ENCODE measurements around the gene HDAC9.
"Not testable (repeated sequence)": the region's sequence is repeated elsewhere in the genome, so short reads cannot be mapped to it uniquely, and the experiment has no call there.

HDAC9 gene

GRCh38 chr7:18666107-18666728, 170.7 kb downstream of the HDAC9 start:
- DNase-seq = peak; percentile 94

DNA sequence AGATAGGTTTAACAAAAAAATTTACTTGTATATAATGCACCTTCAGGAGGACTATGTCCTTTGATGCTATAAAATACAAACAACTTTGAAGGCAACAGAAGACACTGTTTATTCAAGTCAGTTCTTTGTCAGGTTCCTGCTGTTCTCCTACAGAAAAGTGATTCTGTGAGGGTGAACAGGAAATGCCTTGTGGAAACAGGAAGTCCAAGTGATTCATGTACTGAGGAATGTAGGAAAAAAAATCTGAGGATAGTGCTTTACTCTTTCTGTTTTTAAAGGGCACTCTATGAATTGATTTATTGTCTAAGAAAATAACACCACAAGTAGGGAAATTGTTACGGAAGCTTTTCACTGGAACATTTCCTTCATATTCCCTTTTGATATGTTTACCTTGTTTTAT, 171.9 kb downstream of the HDAC9 start:
- peak; percentile 76 for DNase-seq

DNA sequence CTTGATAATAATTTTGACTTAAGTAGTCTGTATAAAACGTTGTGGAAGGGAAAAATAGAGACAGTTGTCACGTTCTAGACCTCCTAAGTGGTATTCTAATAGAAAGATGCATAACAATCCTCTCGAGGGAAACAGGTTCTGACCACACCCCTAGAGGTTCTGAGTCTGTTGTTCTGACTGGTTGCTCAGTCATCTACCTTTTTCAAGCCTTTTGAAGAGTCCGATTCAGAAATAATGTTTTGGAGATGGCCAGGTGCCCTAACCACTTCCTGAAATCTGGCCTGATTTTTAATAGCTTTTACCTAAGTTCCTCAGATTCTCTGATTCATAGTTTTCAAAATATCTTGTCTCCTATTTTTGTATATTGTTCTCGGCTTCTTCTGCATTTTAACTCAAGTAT, 175.6 kb downstream of the HDAC9 start:
- DNase-seq = no peak

DNA sequence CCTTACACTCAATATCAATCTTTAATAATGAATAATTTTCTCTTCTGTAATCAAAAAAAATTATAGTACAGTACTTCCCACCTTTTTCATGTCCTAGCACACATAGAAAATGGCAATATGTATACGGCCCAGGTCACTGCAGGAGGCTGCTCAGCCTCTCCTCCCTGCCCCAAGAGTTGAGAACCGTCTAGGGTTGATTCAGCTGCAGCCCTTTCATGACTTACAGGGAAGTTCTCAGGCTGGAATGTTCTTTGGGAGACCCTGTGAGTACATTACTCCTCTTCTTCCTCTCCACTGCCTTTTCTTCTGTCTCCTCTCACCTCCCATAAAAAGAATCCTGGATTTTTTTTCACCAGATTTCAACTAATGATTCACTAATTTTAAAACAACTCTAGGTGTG, 180.0 kb downstream of the HDAC9 start:
- no peak for DNase-seq

GRCh38 chr7:18679261-18679660, 183.7 kb downstream of the HDAC9 start:
- DNase-seq = no peak

DNA sequence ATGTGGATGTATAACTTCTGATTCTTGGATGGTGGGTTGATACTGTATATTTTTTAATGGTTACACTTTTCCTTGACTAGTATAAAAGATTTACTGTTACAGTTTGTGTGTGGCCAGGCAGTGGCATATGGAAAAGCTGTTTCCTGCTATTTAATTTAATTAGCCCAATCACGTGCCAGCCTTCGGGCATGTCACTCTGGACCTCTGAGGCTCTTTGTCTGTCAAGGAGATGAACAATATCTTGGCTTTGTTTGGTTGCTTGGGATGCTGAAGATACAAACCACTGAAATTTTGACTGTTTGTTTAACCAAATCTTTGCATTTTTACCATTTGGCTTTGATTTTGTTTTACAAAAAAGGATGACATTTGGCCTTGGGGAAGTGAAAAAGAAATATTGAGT, 185.0 kb downstream of the HDAC9 start:
- DNase-seq = no peak

GRCh38 chr7:18684916-18685315, 189.4 kb downstream of the HDAC9 start:
- DNase-seq = no peak

DNA sequence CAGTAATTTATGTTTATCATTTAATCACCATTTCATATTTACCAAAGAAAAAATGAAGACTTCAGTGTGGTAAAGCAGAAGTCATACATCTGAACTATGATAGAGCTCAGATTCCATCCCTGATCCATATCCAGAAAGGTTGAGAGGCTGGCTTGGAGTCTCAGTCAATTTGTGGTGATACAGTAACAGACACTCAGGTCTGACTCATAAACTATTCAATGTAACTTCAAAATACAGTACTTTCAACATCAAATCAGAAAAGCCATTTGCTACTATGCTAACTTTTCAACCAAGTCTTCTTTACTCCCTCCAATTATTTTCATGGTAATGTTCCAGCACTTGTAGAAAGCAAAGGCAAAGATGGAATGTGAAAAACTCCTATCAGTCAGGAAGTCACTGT, 190.4 kb downstream of the HDAC9 start:
- no peak for DNase-seq

DNA sequence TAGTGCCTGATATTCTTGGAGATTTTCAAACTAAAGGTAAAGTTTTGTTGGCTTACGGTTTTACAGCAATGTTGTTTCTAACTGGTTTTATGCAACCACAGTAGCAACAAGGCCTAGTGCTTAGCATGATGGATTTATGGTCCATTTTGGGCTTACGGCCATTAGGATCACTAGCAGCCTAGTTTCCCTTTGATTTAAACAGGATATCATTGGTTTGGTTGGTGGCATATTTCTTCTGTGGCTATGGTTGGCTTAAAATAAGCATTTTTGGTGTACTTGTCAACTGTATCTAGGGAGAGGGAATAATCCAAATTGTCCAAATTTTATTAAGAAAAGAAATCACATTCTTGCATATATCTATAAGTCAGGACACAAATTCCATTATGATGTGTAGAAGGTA, 194.0 kb downstream of the HDAC9 start:
- no peak for DNase-seq

- DNase-seq = peak; percentile 78
Observed at GRCh38 chr7:18693406-18693805, 197.9 kb downstream of the HDAC9 start.

DNA sequence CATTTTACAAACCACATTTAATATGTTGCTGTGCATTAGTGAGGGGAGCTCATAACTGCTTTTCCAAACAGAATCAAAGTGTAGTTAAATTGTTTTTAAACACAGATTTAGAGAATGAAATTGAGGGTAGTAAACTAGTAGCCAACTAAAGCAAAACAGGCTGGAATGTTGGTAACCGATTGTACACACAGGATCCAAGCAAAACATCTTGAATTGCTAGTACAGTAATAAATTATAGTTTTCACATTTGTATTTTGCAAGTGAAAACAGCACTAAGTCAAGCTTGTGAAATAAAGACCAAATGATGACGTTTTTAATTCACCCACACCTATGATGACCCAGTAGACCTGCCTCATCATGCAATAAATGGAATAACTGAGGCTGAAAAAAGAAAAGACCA, 198.3 kb downstream of the HDAC9 start:
- DNase-seq = no peak

DNA sequence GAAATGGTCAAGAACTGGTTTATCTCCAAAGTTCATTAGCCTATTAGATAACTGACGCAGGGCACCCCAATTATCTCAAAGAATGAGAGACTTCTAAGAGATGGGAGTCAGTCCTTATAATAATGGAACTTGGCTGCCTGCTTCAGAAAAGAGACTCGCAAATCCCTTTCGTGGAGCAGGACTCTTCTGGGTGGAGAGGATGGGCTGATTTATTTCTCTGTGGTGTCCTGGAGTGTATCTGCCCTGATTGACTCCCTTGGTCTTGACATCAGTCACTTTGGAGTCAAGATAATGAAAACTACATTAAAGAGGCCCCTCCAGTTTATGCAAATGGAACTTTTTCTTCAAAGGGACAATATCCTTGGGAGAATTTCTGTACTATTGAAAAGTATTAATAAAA, 198.9 kb downstream of the HDAC9 start:
- DNase-seq = no peak

DNA sequence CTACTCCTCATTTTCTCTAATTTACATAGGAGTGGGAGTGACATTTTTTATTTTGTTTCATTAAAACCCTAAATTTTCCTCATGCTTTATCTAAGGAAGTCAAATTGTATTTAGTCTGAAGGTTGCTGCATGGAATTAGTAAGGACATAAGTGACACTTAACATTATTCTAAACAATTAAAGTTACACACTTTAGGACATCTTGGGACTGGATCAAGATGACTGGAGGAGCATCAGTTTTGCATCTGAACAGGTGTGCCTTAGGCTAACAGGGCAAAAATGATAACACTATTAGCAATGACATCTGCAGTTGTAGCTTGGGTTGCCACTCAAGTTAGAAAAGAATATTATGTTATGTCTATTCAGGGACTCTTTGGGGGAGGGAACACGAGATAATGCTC, 199.4 kb downstream of the HDAC9 start:
- no peak for DNase-seq

- DNase-seq = no peak
Observed at GRCh38 chr7:18698258-18698734, 202.7 kb downstream of the HDAC9 start.

DNA sequence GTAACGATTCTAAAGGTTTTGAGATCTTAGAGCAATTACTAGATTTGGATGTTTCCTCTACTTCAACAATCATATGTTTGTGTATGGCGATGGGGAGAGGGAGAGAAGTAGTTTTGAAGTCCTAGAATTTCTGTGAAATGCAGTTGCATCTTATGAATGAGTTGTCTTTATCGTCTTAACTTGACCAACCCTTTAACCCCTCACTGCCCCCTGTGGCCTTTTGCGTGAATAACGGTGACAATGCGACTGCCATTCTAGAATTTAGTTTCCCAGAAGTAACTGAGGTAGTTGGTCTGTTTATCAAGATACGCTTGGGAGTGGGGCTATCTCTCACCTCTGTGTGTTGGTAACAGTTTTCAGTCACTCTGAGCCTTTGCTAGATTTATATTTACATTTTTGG, 204.6 kb downstream of the HDAC9 start:
- peak; percentile 49 for DNase-seq

DNA sequence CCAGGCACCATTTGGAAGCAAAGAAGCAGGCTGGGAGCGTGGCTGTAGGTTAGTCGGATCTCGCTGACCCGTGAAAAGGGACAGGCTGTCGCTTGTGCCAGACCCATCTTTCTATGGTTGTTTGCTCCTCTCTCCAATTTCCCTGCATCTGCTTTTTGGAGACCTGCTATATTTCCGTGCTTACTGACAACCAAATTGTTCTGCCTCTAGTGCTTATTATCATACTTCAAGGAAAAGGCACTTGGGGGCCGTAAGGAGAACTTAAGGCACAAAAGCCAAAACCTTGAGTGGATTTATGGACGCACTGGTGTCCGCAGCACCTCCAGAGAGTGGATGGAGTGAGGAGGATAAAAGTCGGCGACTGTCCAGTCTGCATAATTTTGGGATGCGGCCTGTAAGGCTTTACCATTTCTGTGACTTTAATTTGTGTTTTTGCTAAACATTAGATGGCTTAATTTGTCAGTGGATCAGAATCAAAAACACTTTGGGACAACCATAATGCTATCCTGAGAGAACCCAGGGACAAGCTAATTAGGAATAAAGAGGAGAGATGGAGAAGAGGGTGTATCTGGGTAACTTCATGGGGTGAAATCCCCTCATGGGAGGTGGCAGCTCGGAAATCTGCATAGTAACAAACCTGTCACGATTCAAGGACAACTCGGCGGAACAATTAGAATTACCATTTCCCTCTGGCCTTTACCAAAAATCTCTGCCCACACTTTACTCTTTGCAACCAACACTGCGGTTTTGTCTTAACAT, 206.7 kb downstream of the HDAC9 start:
- no peak for DNase-seq

- DNase-seq = no peak
Observed at GRCh38 chr7:18703685-18704084, 208.1 kb downstream of the HDAC9 start.

- DNase-seq = no peak
Observed at GRCh38 chr7:18706670-18707069, 211.1 kb downstream of the HDAC9 start.

DNA sequence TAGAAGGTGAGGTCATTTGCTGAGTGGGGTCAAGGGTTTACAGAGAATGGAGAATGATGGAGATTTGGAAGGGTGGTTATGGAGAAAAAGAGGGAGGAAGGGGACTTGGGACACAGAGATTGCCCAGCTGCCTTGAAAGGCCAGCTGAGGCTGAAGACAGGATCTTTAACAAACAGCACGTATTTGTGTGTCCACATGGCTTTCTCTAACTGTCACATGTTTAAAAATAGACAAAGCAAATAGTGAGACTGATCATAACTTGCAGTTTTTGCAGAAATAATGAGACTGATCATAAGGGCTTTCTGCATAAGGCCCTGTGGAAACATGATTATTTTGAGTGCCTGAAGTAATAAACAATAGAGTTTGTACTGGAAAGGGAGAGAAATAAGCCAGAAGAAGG, 212.7 kb downstream of the HDAC9 start:
- DNase-seq = peak; percentile 56

DNA sequence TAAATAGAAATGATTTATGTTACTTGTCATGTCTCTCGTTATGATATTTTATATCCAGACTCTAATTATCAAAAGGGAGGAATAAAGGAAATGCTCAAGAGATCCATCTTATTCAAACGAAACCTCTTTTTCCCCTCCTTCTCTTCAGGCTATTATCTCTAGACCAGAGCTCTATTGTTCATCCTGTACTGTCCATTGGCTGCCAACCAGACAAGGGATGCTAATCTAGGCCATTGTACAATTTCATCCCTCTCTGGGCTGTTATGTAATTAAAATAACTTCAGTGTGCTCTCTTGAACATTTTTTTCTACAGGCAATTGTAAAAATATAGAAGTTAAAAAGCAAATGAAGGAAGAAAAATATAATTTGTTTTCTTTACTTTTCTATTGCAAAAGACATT, 220.4 kb downstream of the HDAC9 start:
- no peak for DNase-seq

- DNase-seq = no peak
Observed at GRCh38 chr7:18721429-18721828, 225.9 kb downstream of the HDAC9 start.

GRCh38 chr7:18724318-18724717, 228.8 kb downstream of the HDAC9 start:
- peak; percentile 14 for DNase-seq

DNA sequence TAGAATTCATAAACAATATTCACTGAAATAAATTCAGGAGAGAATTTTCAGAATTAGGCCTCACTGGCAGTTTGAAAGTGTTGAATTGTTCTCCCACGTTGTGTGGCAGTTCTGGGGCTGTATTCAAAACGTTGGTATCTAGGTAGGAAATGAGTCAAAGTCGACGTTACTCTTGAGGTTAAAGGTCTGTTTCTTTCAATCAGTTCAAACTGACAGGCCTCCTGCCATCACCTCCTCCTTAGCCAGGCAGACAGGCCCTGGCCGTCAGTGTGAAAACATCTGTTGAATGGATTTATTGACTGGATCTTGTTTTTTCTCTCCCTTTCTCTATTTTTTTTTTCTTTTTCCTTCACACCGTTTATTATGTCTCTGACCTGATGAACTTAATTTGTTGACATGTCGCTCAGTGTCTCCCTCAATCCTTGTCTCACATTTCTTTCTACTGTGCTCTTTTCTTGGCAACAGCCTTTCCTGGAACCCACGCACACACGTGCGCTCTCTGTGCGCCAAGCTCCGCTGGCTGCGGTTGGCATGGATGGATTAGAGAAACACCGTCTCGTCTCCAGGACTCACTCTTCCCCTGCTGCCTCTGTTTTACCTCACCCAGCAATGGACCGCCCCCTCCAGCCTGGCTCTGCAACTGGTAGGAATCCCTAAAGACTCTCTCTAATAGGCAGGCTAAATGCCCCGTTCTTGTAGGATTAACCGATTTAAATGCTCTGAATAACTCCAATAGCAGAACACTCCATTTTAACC, 231.7 kb downstream of the HDAC9 start:
- DNase-seq = no peak

GRCh38 chr7:18736012-18736411, 240.5 kb downstream of the HDAC9 start:
- DNase-seq = not testable (repeated sequence)

Data from DMS53 (cell line).